ENCODE measurements around the gene ANTXR1.
"Not testable (repeated sequence)": the region's sequence is repeated elsewhere in the genome, so short reads cannot be mapped to it uniquely, and the experiment has no call there.

Gene ANTXR1

DNA sequence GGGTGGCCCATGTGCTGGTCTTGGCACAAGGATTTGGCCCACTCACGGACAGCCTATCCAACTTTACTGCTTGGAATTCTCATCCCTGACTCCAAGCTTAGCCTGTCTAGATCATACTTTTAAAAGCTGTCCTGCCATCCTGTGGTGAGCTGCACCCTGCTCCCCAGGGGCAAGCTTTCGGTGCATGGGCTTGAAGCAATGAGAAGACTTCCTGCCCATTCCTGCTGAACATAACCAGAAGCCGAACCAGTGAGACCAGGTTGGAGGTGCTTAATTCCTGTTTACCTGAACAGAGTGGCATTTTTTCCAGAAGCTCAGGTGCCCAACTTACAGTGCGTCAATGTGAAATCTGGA, 154.5 kb downstream of the ANTXR1 start:
- no peak for DNase-seq

DNA sequence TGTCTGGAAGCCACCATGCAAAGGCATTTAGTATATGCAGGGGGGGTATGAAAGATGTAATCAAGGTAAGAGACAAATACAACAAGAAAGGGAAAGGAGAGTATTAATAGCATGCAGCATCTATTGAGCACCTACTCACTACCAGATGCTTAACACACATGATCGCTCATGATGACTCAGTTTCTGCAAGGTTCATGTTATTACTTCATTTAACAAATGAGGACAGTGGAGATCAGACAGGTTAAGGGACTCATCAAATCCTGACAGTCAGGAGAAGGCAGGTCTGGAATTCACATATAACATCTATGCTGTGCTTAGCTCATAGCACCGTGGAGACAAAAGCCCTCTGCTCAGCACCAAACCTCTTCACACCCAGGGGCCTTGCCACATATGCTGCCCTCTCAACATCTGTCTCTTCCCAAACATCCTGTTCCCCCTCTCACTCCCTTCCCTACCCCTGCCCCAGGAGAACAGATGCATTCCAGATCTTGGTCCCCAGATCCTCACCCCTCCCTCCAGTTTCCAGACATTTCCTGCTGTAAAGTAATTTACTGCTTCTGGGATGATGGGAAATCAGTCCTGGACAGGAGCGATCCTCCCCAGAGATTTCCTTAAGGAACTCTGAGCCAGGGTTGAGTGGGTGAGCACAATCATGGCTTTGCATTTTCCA, 155.3 kb downstream of the ANTXR1 start:
- DNase-seq: no peak

DNA sequence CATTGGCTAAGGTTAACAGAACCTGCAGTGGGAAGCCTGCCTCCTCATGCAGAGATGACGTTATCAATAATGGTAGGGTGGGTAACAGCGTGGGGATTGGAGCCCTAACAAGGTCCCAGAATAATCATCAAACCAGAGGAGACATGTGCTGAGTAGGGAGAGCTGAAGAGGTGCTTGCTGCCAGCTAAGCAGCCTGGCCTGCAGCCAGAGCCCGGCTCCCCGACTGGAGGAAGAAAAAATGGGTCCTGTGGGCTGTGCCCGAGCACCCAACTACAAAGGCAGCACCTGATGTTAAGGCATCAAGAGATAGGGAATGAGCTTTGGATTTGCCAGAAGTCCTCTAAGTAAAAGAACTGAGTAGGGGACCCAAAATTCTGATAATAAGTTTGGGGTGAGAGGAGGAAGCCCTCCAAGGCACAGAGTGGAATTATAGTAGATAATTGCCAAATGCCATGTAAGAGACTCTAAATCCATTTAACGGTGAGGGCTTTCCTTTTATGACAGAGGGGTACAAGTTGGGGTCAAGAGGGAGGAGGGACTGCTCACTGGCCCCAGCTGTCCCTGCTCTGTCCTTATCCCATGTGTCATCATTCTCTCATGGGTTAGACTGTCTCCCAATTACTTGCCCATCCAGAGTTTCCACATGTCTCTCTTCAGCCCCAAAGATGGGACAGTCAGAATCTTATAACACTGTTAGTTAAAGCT, 156.1 kb downstream of the ANTXR1 start:
- no peak for DNase-seq

DNA sequence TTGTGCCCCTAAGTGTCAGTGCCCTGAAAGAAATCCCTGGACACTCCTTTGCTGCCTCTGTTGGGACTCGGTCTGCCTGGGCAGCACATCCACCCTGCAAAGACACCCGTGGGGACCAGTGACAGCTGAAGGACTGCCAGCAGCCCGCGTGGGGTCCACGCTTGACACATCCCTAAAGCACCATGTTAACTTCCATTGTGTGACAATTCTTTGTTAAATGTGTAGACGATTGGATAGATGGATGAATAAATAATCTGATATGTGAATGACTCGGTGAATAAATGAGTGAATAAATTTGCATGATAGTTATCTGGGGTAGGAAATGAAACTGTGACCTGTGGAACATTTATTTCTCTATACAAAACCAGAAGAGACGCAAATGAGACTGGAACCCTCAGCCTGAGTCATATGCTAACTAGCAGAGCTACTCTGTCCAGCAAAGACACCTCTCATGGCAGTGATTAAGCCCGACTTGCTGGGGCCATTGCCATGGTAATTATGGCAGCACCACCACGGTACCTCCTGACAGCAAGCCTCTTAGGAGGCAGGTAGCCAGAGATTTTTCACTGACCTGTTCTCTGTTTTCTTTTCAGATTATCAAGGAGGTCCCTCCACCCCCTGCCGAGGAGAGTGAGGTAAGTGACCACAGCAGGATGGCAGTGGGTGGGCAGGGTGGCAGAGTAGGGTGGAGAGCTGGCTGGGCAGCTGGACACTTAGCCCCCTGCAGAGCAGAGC, 156.8 kb downstream of the ANTXR1 start:
- DNase-seq: no peak

DNA sequence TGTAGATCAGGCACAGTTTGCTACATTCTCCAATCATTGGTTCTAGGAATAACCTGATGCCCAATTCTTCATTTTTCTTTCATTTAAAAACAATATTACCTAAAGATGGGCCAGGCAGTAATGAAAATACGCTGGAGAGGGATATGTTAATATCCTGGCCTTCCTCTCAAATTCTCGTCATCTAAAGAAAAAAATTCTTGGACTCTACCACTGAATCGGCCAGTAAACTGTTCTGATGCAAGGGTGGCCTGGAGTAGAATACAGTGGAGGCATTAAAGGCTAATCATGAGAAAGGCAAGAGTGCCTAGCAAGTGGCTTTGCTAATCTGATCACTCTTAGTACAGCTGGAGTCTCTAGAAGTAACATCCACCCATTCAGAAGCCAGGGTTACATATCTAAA, 157.7 kb downstream of the ANTXR1 start:
- no peak for DNase-seq

DNA sequence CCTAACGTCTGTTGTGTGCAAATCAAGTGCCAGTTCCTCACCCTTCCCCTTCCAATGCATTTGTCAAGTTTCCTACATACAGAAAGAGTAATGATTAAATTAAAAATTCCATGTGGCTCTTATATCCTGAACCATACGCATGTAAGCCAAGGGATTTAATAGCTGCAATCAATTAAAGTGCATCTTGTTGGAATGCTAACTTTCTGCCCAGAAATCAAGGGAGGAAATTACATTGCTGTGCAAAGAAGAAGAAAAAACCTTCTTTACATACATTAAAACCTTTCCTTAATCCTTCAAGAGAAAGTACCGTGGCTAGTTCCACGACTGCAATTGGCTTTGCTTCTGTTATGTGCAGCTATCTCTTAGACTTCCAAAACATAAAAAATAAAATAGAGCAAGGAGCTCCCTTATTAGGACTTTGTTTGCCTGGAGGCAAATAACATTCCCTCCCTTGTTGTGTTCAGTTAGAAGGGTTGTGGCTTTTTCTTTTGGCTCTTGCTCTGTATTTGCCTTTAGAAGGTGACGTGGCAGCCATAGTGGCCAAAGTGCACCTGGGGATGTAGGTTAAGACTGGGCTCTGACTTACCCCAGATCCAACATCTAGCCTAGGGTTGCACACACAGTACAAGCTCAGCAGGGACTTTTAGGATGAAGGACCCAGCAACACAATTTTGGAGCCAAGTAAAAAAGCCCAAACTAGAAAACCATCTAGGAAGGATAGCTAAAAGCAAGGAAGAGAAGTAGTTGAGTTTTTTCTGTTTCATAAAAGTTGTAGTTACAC, 158.3 kb downstream of the ANTXR1 start:
- no peak for DNase-seq

DNA sequence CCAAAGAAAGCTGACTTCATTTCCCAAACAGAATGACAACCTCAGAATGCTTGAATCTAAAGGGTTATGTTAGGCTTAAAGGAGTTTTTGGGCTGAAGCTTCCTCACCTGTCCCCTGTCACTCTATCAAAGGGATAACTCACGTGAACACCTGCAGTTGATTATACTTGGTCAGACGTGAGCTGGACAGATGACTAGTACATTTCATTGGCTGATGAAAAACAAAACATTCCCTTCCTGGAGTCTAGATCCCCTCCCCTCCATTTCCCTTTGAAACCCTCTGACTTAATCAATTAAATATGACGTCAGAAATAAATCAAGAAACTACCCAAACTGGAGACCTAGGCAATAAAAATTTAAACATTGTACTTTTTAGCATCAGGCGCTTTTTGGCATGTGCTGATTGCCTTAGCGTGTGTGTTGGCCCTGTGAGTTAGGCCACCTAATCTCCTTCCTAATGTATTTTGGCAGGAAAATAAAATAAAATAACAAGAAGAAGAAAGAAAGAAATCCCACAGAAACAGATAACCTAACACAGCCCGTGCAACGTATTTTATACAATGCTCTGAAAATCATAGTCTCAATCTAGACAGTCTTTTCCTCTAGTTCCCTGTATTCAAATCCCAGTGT, 159.0 kb downstream of the ANTXR1 start:
- DNase-seq: no peak

DNA sequence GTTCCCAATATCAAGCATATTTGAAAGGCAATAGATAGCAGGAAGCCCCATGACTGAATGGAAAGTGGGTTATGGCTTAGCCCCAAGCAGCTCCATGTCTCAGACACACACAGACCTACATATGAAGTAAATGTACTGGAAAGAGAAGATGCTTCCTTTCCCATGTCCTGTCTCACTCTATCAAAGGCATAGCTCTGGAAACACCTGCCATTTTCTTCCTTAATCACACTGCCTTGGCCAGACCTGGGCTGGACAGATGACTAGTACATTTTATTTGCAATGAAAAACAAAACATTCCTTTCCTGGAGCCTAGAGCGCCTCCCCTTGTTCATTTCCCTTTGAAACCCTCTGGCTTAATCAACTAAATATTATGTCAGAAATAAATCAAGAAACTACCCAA, 160.7 kb downstream of the ANTXR1 start:
- DNase-seq: no peak

DNA sequence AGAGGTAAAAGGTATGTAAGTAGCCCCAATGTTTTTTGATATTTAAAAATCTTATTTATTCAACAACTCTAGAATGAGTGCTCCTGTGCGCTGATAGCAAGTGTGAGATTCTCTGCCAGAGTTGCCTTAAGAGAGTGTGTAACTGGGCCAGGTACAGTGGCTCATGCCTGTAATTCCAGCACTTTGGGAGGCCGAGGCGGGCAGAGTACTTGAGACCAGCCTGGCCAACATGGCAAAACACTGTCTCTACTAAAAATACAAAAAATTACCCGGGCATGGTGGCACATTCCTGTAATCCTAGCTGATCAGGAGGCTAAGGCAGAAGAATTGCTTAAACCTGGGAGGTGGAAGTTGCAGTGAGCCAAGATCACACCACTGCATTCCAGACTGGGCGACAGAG, 161.2 kb downstream of the ANTXR1 start:
- not testable (repeated sequence) for DNase-seq

DNA sequence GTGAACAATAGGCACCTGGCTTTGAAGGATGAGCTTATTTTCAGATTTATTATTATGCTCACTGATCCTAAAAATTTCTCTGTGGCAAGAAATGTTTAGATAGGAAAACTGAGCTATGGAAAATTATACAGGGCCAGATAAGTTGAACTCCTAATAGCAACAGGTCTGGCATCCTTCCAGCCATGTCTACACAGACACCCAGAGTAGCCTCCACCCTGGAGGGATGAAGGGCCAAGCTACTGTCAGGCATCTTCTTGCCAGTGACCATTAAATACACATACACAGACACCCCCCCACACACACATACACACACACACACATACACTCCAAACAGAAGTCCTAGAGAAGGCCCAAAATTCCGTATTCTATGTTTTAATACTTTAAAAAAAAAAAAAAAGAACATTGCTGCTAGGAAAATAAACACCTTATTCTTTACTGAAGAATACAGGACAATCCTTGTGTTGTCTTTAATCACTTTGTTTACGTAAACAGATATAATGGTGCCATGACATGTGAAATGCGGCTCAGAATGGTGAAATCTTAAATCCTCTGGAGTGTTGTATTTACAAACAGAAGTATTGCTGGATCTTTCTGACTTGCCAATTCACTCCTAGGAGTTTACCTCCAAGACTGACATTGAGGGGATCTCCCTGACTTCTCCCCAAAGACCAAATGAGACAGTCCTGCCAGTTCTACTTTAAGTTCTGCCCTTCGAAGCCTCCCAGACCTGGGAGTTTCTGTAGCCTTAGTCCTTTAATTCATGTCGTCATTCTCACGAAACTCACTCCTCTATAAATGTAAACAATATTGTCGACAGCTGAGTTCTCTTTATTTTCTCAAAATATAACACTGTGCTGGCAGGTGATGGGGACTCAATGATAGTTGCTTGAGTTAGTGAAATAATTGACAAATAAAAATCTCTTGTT, 163.1 kb downstream of the ANTXR1 start:
- DNase-seq: no peak

DNA sequence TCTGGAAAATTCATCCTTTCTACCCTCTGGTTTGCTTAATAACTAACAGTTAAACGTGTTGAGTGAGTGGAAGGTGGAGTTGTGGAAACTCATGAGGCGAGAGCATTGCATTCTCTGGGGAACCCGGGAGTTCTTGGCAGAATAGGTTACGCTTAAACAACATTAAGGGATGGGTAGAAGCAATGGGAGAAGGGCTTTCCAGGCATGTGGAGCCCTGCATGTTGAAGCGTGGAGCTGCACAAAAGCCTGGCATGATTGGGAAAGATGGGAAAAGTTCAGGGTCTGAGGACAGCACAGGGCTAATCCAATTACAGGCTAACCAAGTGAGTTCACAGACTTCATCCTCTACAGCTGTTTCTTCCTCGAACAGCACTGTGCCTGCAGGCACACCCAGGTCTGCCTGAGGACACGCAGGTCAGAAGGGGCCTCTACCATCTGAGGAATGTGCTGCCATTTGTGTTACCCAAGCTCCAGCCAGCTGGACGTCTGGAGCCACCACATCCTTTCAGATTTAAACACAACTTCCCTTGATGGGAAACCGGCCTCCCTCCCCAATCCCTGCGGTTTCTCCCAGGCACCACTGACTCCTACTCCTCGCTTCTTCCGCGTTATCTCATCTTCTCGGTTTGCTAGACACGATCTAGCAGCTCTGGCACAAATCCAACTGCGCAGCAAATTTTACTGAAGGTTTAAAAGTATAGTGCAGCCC, 164.2 kb downstream of the ANTXR1 start:
- no peak for DNase-seq

DNA sequence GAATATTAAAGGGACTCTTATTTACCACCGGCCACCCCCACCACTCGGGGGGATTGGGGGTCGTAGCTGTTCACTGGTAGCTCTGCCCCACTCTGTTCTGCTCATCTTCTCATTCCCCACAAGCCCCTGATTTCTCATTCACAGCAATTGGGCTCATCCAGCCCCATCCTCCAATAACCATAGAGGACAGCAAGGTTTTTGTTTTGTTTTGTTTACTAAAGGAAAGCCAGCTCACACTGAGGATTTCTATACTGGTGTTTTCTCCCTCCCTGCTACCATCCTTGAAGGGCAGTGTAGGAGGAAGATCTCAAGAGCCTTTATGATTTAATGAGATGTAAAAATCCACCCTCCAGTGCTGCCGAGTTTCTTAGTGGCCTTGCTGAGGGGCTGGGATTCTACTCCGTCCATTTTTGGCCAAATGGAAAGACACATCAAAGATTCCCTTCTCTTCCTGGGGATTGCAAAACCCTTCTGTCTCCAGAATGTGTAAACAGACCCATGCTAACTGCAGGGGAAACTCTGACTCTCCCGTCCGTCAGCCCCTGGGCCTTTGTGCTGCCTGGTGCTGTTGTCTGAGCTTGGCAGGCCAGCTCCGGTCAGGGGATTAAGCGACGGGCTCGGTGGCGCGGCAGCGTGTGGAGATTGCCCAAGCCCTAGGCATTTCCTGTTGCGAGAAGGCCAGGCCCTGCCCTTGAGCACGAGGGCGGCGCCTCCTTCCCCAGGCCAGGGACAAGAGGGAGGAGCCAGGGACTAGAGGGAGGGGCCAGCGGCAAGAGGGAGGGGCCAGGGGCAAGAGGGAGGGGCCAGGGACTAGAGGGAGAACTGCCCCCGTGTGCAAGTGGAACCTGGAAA, 165.0 kb downstream of the ANTXR1 start:
- no peak for DNase-seq

DNA sequence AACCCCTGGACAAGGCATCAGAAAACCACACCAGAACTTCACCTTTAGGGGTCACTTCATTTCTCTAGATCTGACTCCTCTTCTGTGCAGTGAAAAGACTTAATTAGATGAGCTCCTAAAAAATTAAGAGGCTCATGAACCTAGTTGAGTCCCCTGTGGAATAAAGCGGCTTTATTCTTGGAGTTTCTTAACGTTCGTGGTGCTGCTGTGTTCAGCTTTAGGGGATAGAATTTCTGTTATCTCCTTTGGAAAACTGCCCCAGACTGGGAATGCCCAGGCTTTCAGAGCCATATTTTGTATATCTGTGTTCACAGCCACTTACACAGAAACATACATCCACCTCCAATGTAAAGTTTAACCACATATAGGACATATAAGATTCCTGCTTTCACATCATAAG, 165.8 kb downstream of the ANTXR1 start:
- DNase-seq: no peak

DNA sequence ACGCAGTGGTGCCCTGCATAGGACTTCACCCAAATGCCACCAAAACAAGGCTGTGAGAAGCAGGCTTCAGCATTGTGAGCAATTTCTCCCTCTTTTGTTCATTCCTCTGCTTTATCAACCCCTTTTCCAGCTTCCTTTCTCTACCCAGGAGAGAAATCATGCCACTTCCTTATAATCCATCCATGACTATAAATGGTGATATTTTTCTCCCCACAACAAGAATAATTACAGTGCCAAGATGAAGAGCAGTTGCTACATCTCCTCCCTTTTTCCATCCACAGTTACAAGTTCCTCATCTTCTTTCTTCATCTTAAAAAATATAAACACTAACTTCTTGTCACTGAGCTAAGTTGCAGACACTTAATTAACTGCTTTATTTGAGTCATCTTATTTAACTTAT, 167.2 kb downstream of the ANTXR1 start:
- no peak for DNase-seq

DNA sequence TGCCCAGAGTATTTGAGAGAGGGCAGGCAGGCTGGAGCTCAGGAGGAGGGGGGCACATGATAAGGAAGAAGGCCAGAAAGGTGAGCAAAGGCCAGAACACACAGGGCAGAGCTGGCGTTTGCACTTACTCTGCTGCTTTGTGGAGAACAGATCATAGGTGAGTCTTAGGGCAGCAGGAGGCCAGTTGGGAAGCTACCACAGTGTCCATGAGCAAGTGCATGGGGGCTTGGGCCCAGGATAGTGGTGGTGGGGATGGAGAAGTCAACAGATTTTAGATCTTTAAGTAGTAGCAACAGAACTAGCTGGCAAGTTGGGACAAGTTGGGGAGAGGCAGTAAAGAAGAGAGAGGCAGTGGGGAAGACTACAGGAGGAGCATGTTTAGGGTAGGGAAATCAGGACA, 168.0 kb downstream of the ANTXR1 start:
- DNase-seq: no peak

DNA sequence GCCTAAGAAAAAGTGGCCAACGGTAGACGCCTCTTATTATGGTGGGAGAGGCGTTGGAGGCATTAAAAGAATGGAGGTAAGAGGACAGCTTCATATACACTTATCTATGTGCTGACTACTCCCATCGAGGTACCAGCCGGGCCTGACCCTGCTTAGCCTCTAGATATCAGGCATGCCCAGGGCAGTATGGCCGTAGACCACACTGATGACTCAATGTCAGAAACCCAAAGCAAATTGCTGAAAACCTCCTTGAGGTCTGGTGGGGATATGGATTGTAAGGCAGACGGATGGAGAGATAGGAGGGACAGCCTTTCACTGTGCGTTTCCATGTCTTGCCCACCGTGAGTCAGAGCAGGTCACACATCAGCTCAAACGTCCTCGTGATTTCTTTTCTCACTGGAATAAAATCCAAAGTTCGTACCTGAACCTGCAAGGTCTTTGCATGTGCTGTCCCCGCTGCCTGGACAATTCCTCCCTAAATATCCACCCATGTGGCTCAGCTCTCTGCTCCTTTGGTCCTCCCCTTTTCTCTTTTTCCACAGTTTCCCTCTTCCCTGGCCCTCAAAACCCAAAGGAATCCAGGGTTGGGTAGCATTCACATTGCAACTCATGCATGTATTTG, 168.9 kb downstream of the ANTXR1 start:
- DNase-seq: no peak

DNA sequence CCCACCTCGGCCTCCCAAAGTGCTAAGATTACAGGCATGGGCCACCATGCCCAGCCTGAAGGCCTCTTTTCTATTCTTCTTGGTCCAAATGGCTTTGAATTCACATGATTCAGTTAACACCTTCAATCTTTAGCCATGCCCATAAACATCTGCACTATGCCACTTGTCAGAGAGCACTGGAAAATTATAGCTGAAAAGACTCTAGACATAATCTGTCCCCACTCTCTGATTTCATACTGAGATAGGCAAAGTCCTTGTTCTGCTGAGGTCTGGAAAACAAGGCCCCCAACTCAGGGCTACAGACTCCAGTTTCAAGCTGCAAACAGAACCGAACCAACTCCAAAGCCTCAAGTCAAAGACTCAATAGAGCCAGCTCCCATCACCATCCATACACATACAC, 170.7 kb downstream of the ANTXR1 start:
- no peak for DNase-seq

DNA sequence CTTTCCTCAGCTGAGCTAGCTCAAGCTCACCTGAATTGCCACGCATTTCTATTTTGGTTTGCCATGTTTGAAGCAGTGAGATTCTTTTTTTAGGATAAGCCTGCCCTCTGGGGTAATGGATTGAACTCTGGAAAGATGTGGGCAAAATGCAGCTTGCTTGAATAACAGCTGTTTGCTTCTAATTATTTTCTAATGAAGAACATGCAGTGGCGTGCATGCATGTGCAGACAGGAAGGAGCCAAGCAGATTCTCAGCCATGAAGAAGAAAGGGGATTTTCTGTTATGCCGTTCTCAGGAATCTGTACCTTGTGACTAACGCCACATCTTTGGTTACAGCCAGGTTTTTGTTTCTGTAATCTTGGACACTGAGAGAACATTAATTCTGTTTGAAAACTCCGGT, 171.2 kb downstream of the ANTXR1 start:
- no peak for DNase-seq

DNA sequence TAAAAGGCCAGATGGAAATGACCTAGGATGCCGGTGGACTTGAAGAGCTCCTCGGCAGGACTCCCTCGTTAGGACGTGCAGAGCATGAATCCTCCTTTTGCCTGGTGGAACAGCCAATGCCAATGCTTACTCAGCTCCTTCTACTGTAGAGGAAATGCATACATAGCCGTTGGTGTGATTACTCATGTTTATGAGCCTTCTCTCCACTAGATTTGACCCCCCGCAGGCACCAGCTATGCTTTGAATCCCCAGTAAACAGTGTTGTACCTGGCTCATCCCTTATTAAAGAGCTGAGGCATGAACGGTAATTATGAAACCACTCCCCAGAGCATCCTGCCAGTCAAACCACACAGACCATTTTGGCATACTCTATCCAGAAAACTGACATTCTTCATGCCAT, 172.8 kb downstream of the ANTXR1 start:
- DNase-seq: no peak

DNA sequence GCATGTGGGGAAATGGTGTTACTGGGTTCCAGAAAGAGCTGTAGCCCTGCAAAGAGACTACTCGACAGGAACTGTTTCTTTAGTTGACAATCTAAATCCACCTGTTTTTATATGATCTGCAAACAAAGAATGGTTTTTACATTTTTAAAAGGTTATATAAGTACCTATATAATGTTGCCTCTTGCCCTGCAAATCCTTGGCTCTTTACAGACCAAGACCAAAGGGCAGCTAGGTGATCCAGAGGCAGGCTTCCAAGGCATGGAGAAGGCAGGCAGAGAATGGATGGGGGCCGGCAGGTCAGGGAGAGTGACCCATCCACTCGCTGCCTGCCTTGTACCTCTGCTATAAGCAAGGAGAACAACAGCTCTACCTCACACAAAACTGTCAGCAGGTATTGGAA, 173.6 kb downstream of the ANTXR1 start:
- DNase-seq: no peak

All from activated CD4-positive, alpha-beta T cell treated with anti-CD3 and anti-CD28 coated beads, Interleukin-2, amount 50 U/mL, for 1 hour (primary cell).